Measurements from ENCODE around the gene ZFPM1. TPM values are rescaled to one million over a fixed set of nuclear protein-coding genes. Genes with fewer than 3 reads are reported as not detected.

ZFPM1 gene
- total and polyA plus RNA-seq, 2 experiments from 2014 or later: 0.53 to 2.2 TPM

- H3K36me3 Mint-ChIP-seq (ENCODE audit: low read depth): peaks cover 3% of the 10 kb centered on the region; the same call in 1 of the 3 replicates
- peak; percentile 70 for ATAC-seq
- H3K4me3 ChIP-seq: no peak overlapping the region
- H3K4me1 Mint-ChIP-seq: peaks cover 7% of the 10 kb centered on the region
- H3K27ac Mint-ChIP-seq: no peak overlapping the region
- no peak overlapping the region for H3K27ac ChIP-seq (ENCODE audit: low read depth)
- 0 out of 2 replicates have a peak, but pooled peaks cover 3% of the 10 kb centered on the region for H4K20me1 ChIP-seq (replicated peaks; ENCODE audit: insufficient read depth)
- peaks cover 3% of the 10 kb centered on the region; the same call in 1 of the 3 replicates for H3K9me3 Mint-ChIP-seq
- H3K4me2 ChIP-seq: no peak overlapping the region
- H3K4me3 Mint-ChIP-seq: no peak overlapping the region
- peaks cover 15% of the 10 kb centered on the region for H3K27me3 Mint-ChIP-seq (ENCODE audit: insufficient read depth, low read depth, poor library complexity)
- no peaks in the 10 kb centered on the region for H3K36me3 ChIP-seq (ENCODE audit: insufficient read depth)
- no peaks in the 10 kb centered on the region for H3K9me2 ChIP-seq (ENCODE audit: insufficient read depth)
- no peaks in the 10 kb centered on the region for H3K27me3 ChIP-seq (ENCODE audit: insufficient read depth)
- TF ChIP-seq CREB1 (CRISPR knock-in tag; IDR thresholded peaks at IDR 0.05; ENCODE audit: low read depth) (no peak), ZNF331 (CRISPR knock-in tag; IDR thresholded peaks at IDR 0.05; ENCODE audit: low read depth) (no peak), EZH2phosphoT487 (IDR thresholded peaks at IDR 0.05; ENCODE audit: unreplicated experiment) (no peak), EZH2 (IDR thresholded peaks at IDR 0.05; ENCODE audit: low read depth, unreplicated experiment) (no peak), REST (IDR thresholded peaks at IDR 0.05; ENCODE audit: unreplicated experiment) (peak; percentile 93), ZNF462 (CRISPR knock-in tag; IDR thresholded peaks at IDR 0.05) (no peak)
- no peaks in the 10 kb centered on the region for H3K79me2 ChIP-seq (replicated peaks; ENCODE audit: insufficient read depth)
- H3K4me1 ChIP-seq (ENCODE audit: insufficient read depth): no peaks in the 10 kb centered on the region
- H2AFZ ChIP-seq: no peak overlapping the region
- H3F3A ChIP-seq (replicated peaks; ENCODE audit: low read depth): no peaks in the 10 kb centered on the region; the same call in 1 of the 2 replicates
- peak; percentile 79 for DNase-seq (ENCODE audit: low spot score)
Observed at GRCh38 chr16:88560714-88561484, 107.8 kb downstream of the ZFPM1 start.

Data from GM23338 (cell line).